K562 (cell line): ENCODE data around the gene RNF43. TPM values are rescaled to one million over a fixed set of nuclear protein-coding genes. Genes with fewer than 3 reads are reported as not detected.

Experiments
- BMI1 ChIP-seq: fragments of 150-350 bp; IDR thresholded peaks from 2 replicates; pipeline ENCODE4 v1.6.1; 2014; ENCODE audit warnings: low read length
- CBFA2T3 ChIP-seq: fragments of 450-650 bp; IDR thresholded peaks from 2 replicates; pipeline ENCODE4 v1.6.1; 2017
- EHMT2 ChIP-seq: fragments of 450-650 bp; IDR thresholded peaks from 2 replicates; pipeline ENCODE4 v1.6.1; 2018; ENCODE audit warnings: antibody characterized with exemption
- FOXJ2 ChIP-seq: fragments of 200-800 bp; sonication (Bioruptor generic); IDR thresholded peaks from 2 replicates; pipeline ENCODE4 v1.6.1; 2016; ENCODE audit warnings: missing genetic modification characterization, missing compliant biosample characterization
- FOXP1 ChIP-seq: sonication (generic); formaldehyde crosslinking; IDR thresholded peaks from 2 replicates; pipeline ENCODE4 v1.8.0; 2022; ENCODE audit warnings: mild to moderate bottlenecking, missing genetic modification reagents
- HMBOX1 ChIP-seq: sonication (generic); IDR thresholded peaks from 2 replicates; pipeline ENCODE4 v1.6.1; 2016
- MAZ ChIP-seq, 2 experiments: fragments of 450-650 bp in 1 of 2; sonication (generic) in 1 of 2; formaldehyde crosslinking; IDR thresholded peaks in 1 of 2; conservative IDR thresholded peaks in 1 of 2; 2 replicates each; pipeline versions ENCODE4 v1.4.0 to v1.5.0; 2020; ENCODE audit warnings: mild to moderate bottlenecking in 1 of 2, missing genetic modification reagents in 1 of 2
- MNT ChIP-seq, 2 experiments: fragments of 450-650 bp; conservative IDR thresholded peaks; 2 replicates each; pipeline ENCODE4 v1.6.1; 2017; ENCODE audit warnings: mild to moderate bottlenecking in 2 of 2, moderate library complexity in 2 of 2
- NCOA1 ChIP-seq: fragments of 450-650 bp; IDR thresholded peaks from 2 replicates; pipeline ENCODE4 v1.6.1; 2016; ENCODE audit warnings: low read depth
- NFRKB ChIP-seq: fragments of 450-650 bp; IDR thresholded peaks from 2 replicates; pipeline ENCODE4 v1.6.1; 2016; ENCODE audit warnings: low read depth
- NONO ChIP-seq, 2 experiments: fragments of 200-400 bp in 1 of 2; fragments of 450-650 bp in 1 of 2; formaldehyde crosslinking in 1 of 2; IDR thresholded peaks; 2 replicates each; pipeline ENCODE4 v1.6.1; 2017; ENCODE audit warnings: low read depth in 2 of 2, mild to moderate bottlenecking in 2 of 2, moderate library complexity in 2 of 2, low read length in 1 of 2
- RAD51 ChIP-seq: fragments of 450-650 bp; IDR thresholded peaks from 2 replicates; pipeline ENCODE4 v1.7.1; 2016; ENCODE audit warnings: low read depth, mild to moderate bottlenecking, borderline replicate concordance
- SIN3A ChIP-seq, 2 experiments: fragments of 150-350 bp in 1 of 2; IDR thresholded peaks; 2 replicates each; pipeline ENCODE4 v1.6.1; 2011 to 2016; ENCODE audit warnings: borderline replicate concordance in 2 of 2, low read depth in 2 of 2, low read length in 2 of 2, mild to moderate bottlenecking in 2 of 2, moderate library complexity in 2 of 2; ENCODE audit not compliant: control insufficient read depth in 1 of 2
- USF1 ChIP-seq: sonication (generic); formaldehyde crosslinking; IDR thresholded peaks from 2 replicates; pipeline ENCODE4 v1.9.0; 2022; ENCODE audit warnings: mild to moderate bottlenecking, missing genetic modification reagents
- ZEB2 ChIP-seq: fragments of 450-650 bp; IDR thresholded peaks from 2 replicates; pipeline ENCODE4 v1.6.1; 2016
- ZNF274 ChIP-seq: IDR thresholded peaks from 2 replicates; pipeline ENCODE4 v1.6.1; 2011; ENCODE audit warnings: low read depth, mild to moderate bottlenecking, low read length, moderate library complexity, borderline replicate concordance
- ZNF512 ChIP-seq: IDR thresholded peaks from 2 replicates; pipeline ENCODE4 v1.6.1; 2016; ENCODE audit warnings: missing genetic modification characterization, missing compliant biosample characterization
- ZNF639 ChIP-seq, 2 experiments: fragments of 200-800 bp in 1 of 2; sonication (Bioruptor generic) in 1 of 2; sonication (generic) in 1 of 2; formaldehyde crosslinking in 1 of 2; IDR thresholded peaks in 1 of 2; conservative IDR thresholded peaks in 1 of 2; 2 replicates each; pipeline versions ENCODE4 v1.5.0 to v1.6.1; 2016 to 2020; ENCODE audit warnings: missing compliant biosample characterization in 1 of 2, missing genetic modification characterization in 1 of 2, missing genetic modification reagents in 1 of 2
- ZNF717 ChIP-seq: fragments of 250-450 bp; sonication (Bioruptor Pico); IDR thresholded peaks from 2 replicates; pipeline ENCODE4 v1.5.0; 2021
- polyA plus RNA-seq, 8 experiments: library from polyadenylated mRNA; depleted of rRNA in 4 of 8; stranded (reverse) in 5 of 8; unstranded in 3 of 8; fragments of >200 nt; fragmentation: Nextera tagmentation in 2 of 8; fragmentation: Illumina TruSeq in 1 of 8; extraction: Ambion mirVana in 2 of 8; extraction: Trizol in 1 of 8; gene quantifications; 2 replicates each; pipeline versions ENCODE4 v1.2.1 to v1.2.3, GENCODE V29; 2011 to 2014; ENCODE audit warnings: inconsistent platforms in 1 of 8, missing spikeins in 1 of 8
- total RNA-seq, 7 experiments: library from RNA; depleted of rRNA in 6 of 7; stranded (reverse); fragments of >200 nt in 6 of 7; fragmentation: Illumina TruSeq in 2 of 7; extraction: Trizol in 2 of 7; gene quantifications; 2 replicates each; pipeline versions ENCODE4 v1.2.1 to v1.2.3, GENCODE V29; 2011 to 2021; ENCODE audit warnings: low replicate concordance in 1 of 7

Gene RNF43
- total and polyA plus RNA-seq, 9 of the 15 experiments (the other 6 are each of a cell fraction or from before 2014, with no cell fraction given) = 0.29 to 2.7 (median 1.4) TPM

- TF ChIP-seq MNT (conservative IDR thresholded peaks at IDR 0.05) (peak in 1 of 2 experiments; percentile 30; a peak in 2 of 4 replicates), EHMT2 (0 out of 2 replicates have a peak, but pooled peaks have one; percentile 39), MAZ (CRISPR knock-in tag; conservative IDR thresholded peaks at IDR 0.05 in 1 of 2, IDR thresholded peaks at IDR 0.05 in 1 of 2) (peak in 1 of 2 experiments; percentile 57; a peak in 2 of 4 replicates), ZNF512 (tag) (no peak), ZNF717 (no peak), NCOA1 (0 out of 2 replicates have a peak, but pooled peaks have one; percentile 16), FOXP1 (0 out of 2 replicates have a peak, but pooled peaks have one; percentile 26), USF1 (CRISPR knock-in tag) (no peak), CBFA2T3 (peak; percentile 68), HMBOX1 (peak; percentile 85), ZNF274 (no peak), NONO (IDR thresholded peaks at IDR 0.05; ENCODE audit: low read depth in 2 of 2, low read length in 1 of 2) (no peak), BMI1 (no peak), ZNF639 (CRISPR knock-in tag; conservative IDR thresholded peaks at IDR 0.05 in 1 of 2, IDR thresholded peaks at IDR 0.05 in 1 of 2) (no peak), NFRKB (no peak), RAD51 (0 out of 2 replicates have a peak, but pooled peaks have one; percentile 9), ZEB2 (0 out of 2 replicates have a peak, but pooled peaks have one; percentile 32), SIN3A (IDR thresholded peaks at IDR 0.05; ENCODE audit: borderline replicate concordance in 2 of 2, control insufficient read depth in 1 of 2, low read depth in 2 of 2, low read length in 2 of 2) (no peak), FOXJ2 (tag) (peak; percentile 41; the same call in 1 of the 2 replicates)
Measured at GRCh38 chr17:58391302-58391984, 25.9 kb downstream of the RNF43 start (continued).
